Liver (tissue), 3 donors: ENCODE results near the gene TLE5.

Experiments used
- ATF3 ChIP-seq: IDR thresholded peaks from 2 replicates; pipeline ENCODE4 v1.6.1; 2016; ENCODE audit warnings: antibody characterized with exemption
- CTCF ChIP-seq: fragments of 150-350 bp; IDR thresholded peaks from 2 replicates; pipeline ENCODE4 v1.5.1; 2017; ENCODE audit warnings: improper control_type of control experiment, low read depth, low read length; ENCODE audit not compliant: missing input control
- FOXA1 ChIP-seq: IDR thresholded peaks from 2 replicates; pipeline ENCODE4 v1.6.1; 2016; ENCODE audit warnings: antibody characterized with exemption
- GABPA ChIP-seq, 2 donors: IDR thresholded peaks in 1 of 2; conservative IDR thresholded peaks in 1 of 2; 2 replicates each; pipeline ENCODE4 v1.6.1; 2016; ENCODE audit warnings: antibody characterized with exemption in 2 of 2, mild to moderate bottlenecking in 1 of 2, moderate library complexity in 1 of 2
- JUND ChIP-seq, 2 donors: IDR thresholded peaks; 2 replicates each; pipeline ENCODE4 v1.6.1; 2016; ENCODE audit warnings: antibody characterized with exemption in 2 of 2
- NR2F2 ChIP-seq: IDR thresholded peaks from 2 replicates; pipeline ENCODE4 v1.6.1; 2016; ENCODE audit warnings: antibody characterized with exemption
- RAD21 ChIP-seq, 2 donors: IDR thresholded peaks; 2 replicates each; pipeline ENCODE4 v1.6.1; 2016; ENCODE audit warnings: antibody characterized with exemption in 2 of 2, mild to moderate bottlenecking in 2 of 2
- REST ChIP-seq: IDR thresholded peaks from 2 replicates; pipeline ENCODE4 v1.6.1; 2016; ENCODE audit warnings: antibody characterized with exemption, mild to moderate bottlenecking
- TAF1 ChIP-seq: conservative IDR thresholded peaks from 2 replicates; pipeline ENCODE4 v1.6.1; 2016; ENCODE audit warnings: antibody characterized with exemption, mild to moderate bottlenecking
- YY1 ChIP-seq: IDR thresholded peaks from 2 replicates; pipeline ENCODE4 v1.6.1; 2016; ENCODE audit warnings: antibody characterized with exemption, mild to moderate bottlenecking
- ZBTB33 ChIP-seq: IDR thresholded peaks from 2 replicates; pipeline ENCODE4 v1.6.1; 2016; ENCODE audit warnings: antibody characterized with exemption
- donor health status: healthy.
- donor health status: healthy.

- TF ChIP-seq REST, result no peak
- TF ChIP-seq GABPA (IDR thresholded peaks at IDR 0.05 in 1 of 2, conservative IDR thresholded peaks at IDR 0.05 in 1 of 2), result no peak
- no peak for TF ChIP-seq JUND (IDR thresholded peaks at IDR 0.05)
- TF ChIP-seq CTCF, result no peak
- TF ChIP-seq YY1, result no peak
- no peak for TF ChIP-seq RAD21 (IDR thresholded peaks at IDR 0.05)
- no peak for TF ChIP-seq NR2F2
- TF ChIP-seq TAF1, result no peak
- no peak for TF ChIP-seq ZBTB33
- no peak for TF ChIP-seq ATF3
- TF ChIP-seq FOXA1, result no peak
These were observed 3.4 kb downstream of the TLE5 start for GRCh38 chr19:3058821-3059314.
